Measurements from ENCODE around the gene NELL2.
"Not testable (repeated sequence)": the region's sequence is repeated elsewhere in the genome, so short reads cannot be mapped to it uniquely, and the experiment has no call there.

NELL2 gene

GRCh38 chr12:44708218-44708617 is 167.9 kb downstream of the NELL2 start:
- no peak overlapping the region for H3K27ac ChIP-seq
- no peak for DNase-seq (ENCODE audit: low read depth, low spot score)

GRCh38 chr12:44703182-44703910 is 172.8 kb downstream of the NELL2 start:
- H3K27ac ChIP-seq = no peak overlapping the region
- DNase-seq (ENCODE audit: low read depth, low spot score) = no peak

- no peak overlapping the region for H3K27ac ChIP-seq
Observed at GRCh38 chr12:44697511-44697910, 178.6 kb downstream of the NELL2 start.

GRCh38 chr12:44696542-44696941 is 179.6 kb downstream of the NELL2 start:
- H3K27ac ChIP-seq = no peak overlapping the region
- no peak for DNase-seq (ENCODE audit: low read depth, low spot score)

More at GRCh38 chr12:44697511-44697910, 178.6 kb downstream of the NELL2 start:
- DNase-seq (ENCODE audit: low read depth, low spot score) = no peak

- no peak overlapping the region for H3K27ac ChIP-seq
- no peak for DNase-seq (ENCODE audit: low read depth, low spot score)
Observed at GRCh38 chr12:44694017-44694416, 182.1 kb downstream of the NELL2 start.

- DNase-seq (ENCODE audit: low read depth, low spot score) = no peak
- H3K27ac ChIP-seq = no peak overlapping the region
Observed at GRCh38 chr12:44689587-44689986, 186.5 kb downstream of the NELL2 start.

- H3K27ac ChIP-seq; DNase-seq (ENCODE audit: low read depth, low spot score): not testable (repeated sequence)
Observed at GRCh38 chr12:44686821-44687432, 189.2 kb downstream of the NELL2 start.

GRCh38 chr12:44677724-44678123 is 198.4 kb downstream of the NELL2 start:
- H3K27ac ChIP-seq = no peak overlapping the region
- DNase-seq (ENCODE audit: low read depth, low spot score) = no peak

- no peak for DNase-seq (ENCODE audit: low read depth, low spot score)
- no peak overlapping the region for H3K27ac ChIP-seq
Observed at GRCh38 chr12:44674875-44675274, 201.2 kb downstream of the NELL2 start.

GRCh38 chr12:44673811-44674210 is 202.3 kb downstream of the NELL2 start:
- no peak overlapping the region for H3K27ac ChIP-seq
- DNase-seq (ENCODE audit: low read depth, low spot score) = no peak

- no peak for DNase-seq (ENCODE audit: low read depth, low spot score)
- no peak overlapping the region for H3K27ac ChIP-seq
Observed at GRCh38 chr12:44672042-44672441, 204.1 kb downstream of the NELL2 start.

- DNase-seq (ENCODE audit: low read depth, low spot score) = no peak
- H3K27ac ChIP-seq = no peak overlapping the region
Observed at GRCh38 chr12:44668443-44668842, 207.7 kb downstream of the NELL2 start.

GRCh38 chr12:44667461-44667860 is 208.7 kb downstream of the NELL2 start:
- no peak for DNase-seq (ENCODE audit: low read depth, low spot score)

GRCh38 chr12:44663291-44663690 is 212.8 kb downstream of the NELL2 start:
- H3K27ac ChIP-seq = no peak overlapping the region
- DNase-seq (ENCODE audit: low read depth, low spot score) = no peak

More at GRCh38 chr12:44667461-44667860, 208.7 kb downstream of the NELL2 start:
- H3K27ac ChIP-seq = no peak overlapping the region

- DNase-seq (ENCODE audit: low read depth, low spot score) = no peak
Observed at GRCh38 chr12:44655846-44656245, 220.3 kb downstream of the NELL2 start.

GRCh38 chr12:44654646-44655639 is 221.2 kb downstream of the NELL2 start:
- no peak overlapping the region for H3K27ac ChIP-seq
- no peak for DNase-seq (ENCODE audit: low read depth, low spot score)

More at GRCh38 chr12:44655846-44656245, 220.3 kb downstream of the NELL2 start:
- no peak overlapping the region for H3K27ac ChIP-seq

GRCh38 chr12:44653861-44654527 is 222.1 kb downstream of the NELL2 start:
- H3K27ac ChIP-seq = no peak overlapping the region
- DNase-seq (ENCODE audit: low read depth, low spot score) = no peak

- no peak for DNase-seq (ENCODE audit: low read depth, low spot score)
- H3K27ac ChIP-seq = no peak overlapping the region
Observed at GRCh38 chr12:44649693-44650092, 226.4 kb downstream of the NELL2 start.

- no peak for DNase-seq (ENCODE audit: low read depth, low spot score)
- H3K27ac ChIP-seq = no peak overlapping the region
Observed at GRCh38 chr12:44647917-44648690, 228.0 kb downstream of the NELL2 start.

Measured in epithelial cell of prostate (primary cell).